ENCODE measurements around the gene SLC22A13. TPM values are rescaled to one million over a fixed set of nuclear protein-coding genes. Genes with fewer than 3 reads are reported as not detected.

Gene SLC22A13
- total and polyA plus RNA-seq, 2 donors (not counting 3 experiments of a cell fraction or from before 2014, with no cell fraction given) = 0.11 to 0.53 TPM

- Histone ChIP-seq H3K9ac (replicated peaks; ENCODE audit: extremely low read depth, insufficient read depth, low read length) (no peak overlapping the region), H3K9me1 (replicated peaks; ENCODE audit: control insufficient read depth, extremely low read depth, insufficient read depth, low read length) (no peaks in the 10 kb centered on the region), H2AFZ (ENCODE audit: low read depth, low read length) (no peak overlapping the region), H3K79me2 (ENCODE audit: control insufficient read depth, insufficient read depth, low read length) (no peaks in the 10 kb centered on the region), H3K4me3 (replicated peaks in 1 of 3; ENCODE audit: insufficient read depth in 1 of 3, low read depth in 1 of 3, low read length in 3 of 3) (no peak overlapping the region), H3K27me3 (ENCODE audit: control insufficient read depth in 2 of 2, insufficient read depth in 2 of 2, low read length in 2 of 2) (peaks cover 0 to 3% of the 10 kb centered on the region in 2 experiments), H3K36me3 (ENCODE audit: control insufficient read depth in 2 of 2, extremely low read depth in 1 of 2, insufficient read depth in 2 of 2, low read length in 2 of 2) (no peaks in the 10 kb centered on the region), H4K20me1 (replicated peaks; ENCODE audit: control insufficient read depth, extremely low read depth, insufficient read depth, low read length) (no peaks in the 10 kb centered on the region), H3K4me1 (ENCODE audit: control insufficient read depth, extremely low read depth, insufficient read depth, low read length) (no peaks in the 10 kb centered on the region), H3K27ac (ENCODE audit: insufficient read depth, low read depth, low read length) (no peak overlapping the region), H3K9me3 (replicated peaks; ENCODE audit: control insufficient read depth, insufficient read depth, low read length) (no peaks in the 10 kb centered on the region), H3K4me2 (ENCODE audit: insufficient read depth, low read length) (no peak overlapping the region)
- ChIA-PET CTCF (interaction anchor here (1.4 kb wide), 1 partner anchor 11 kb away, joined by 4 read pairs; no protein-coding TSS in a partner anchor), POLR2A (no interaction called here)
- DNase-seq (ENCODE audit: low read depth, low spot score) (no peak), FAIRE-seq (no peak)
- intact Hi-C loops (cut with micrococcal nuclease) = no loop called here
- TF ChIP-seq FOS (IDR thresholded peaks at IDR 0.05; ENCODE audit: borderline replicate concordance, insufficient read depth, low read length) (no peak), EZH2 (IDR thresholded peaks at IDR 0.05; ENCODE audit: borderline replicate concordance, low read depth, low read length, severe bottlenecking) (no peak), JUN (IDR thresholded peaks at IDR 0.05; ENCODE audit: borderline replicate concordance, insufficient read depth, insufficient read length, low read depth) (no peak), MYC (IDR thresholded peaks at IDR 0.05; ENCODE audit: low read depth, low read length) (no peak), POLR2A (IDR thresholded peaks at IDR 0.05; ENCODE audit: low read depth, low read length) (no peak)
- TF ChIP-seq, protein P1, sequence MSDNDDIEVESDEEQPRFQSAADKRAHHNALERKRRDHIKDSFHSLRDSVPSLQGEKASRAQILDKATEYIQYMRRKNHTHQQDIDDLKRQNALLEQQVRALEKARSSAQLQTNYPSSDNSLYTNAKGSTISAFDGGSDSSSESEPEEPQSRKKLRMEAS (IDR thresholded peaks at IDR 0.05; ENCODE audit: insufficient read depth, insufficient read length) = no peak
- no TSS peak for BruUV-seq (replicated peaks)
- dilution Hi-C loops (cut with MboI; ENCODE audit: extremely low pct_ligation_motif_present, low sequenced_read_pairs) = no loop called here
Measured at GRCh38 chr3:38308456-38308855, 42.8 kb downstream of the SLC22A13 start.

DNA sequence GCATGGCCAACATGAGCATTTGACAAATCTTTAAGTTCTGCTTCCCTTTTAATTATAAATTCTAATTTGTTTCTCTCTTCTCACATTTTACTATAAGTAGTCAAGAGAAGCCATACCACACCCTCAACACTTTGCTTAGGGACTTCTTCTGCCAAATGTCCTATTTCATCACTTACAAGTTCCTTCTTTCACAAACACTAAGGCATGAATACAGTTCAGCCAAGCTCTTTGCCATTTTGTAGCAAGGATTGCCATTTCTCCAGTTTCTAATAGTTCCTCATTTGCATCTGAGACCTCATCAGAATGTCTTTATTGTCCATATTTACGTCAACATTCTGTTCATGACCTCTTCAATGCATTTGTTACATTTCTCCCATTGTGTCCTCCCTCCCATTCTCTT is 45.9 kb downstream of the SLC22A13 start:
- H3K9me1 ChIP-seq (replicated peaks; ENCODE audit: control insufficient read depth, extremely low read depth, insufficient read depth, low read length) = no peaks in the 10 kb centered on the region
- no peaks in the 10 kb centered on the region for H3K79me2 ChIP-seq (ENCODE audit: control insufficient read depth, insufficient read depth, low read length)
- no peak overlapping the region for H3K4me2 ChIP-seq (ENCODE audit: insufficient read depth, low read length)
- no peaks in the 10 kb centered on the region for H3K9me3 ChIP-seq (replicated peaks; ENCODE audit: control insufficient read depth, insufficient read depth, low read length)
- no peaks in the 10 kb centered on the region for H4K20me1 ChIP-seq (replicated peaks; ENCODE audit: control insufficient read depth, extremely low read depth, insufficient read depth, low read length)
- intact Hi-C loops (cut with micrococcal nuclease) (no loop called here), dilution Hi-C loops (cut with MboI; ENCODE audit: extremely low pct_ligation_motif_present, low sequenced_read_pairs) (no loop called here)
- H2AFZ ChIP-seq (ENCODE audit: low read depth, low read length) = no peak overlapping the region
- H3K27me3 ChIP-seq (ENCODE audit: control insufficient read depth in 2 of 2, insufficient read depth in 2 of 2, low read length in 2 of 2) = no peaks in the 10 kb centered on the region
- TF ChIP-seq JUN (IDR thresholded peaks at IDR 0.05; ENCODE audit: borderline replicate concordance, insufficient read depth, insufficient read length, low read depth) (no peak), POLR2A (IDR thresholded peaks at IDR 0.05; ENCODE audit: low read depth, low read length) (no peak), EZH2 (IDR thresholded peaks at IDR 0.05; ENCODE audit: borderline replicate concordance, low read depth, low read length, severe bottlenecking) (no peak), GATA2 (IDR thresholded peaks at IDR 0.05; ENCODE audit: insufficient read depth, insufficient read length, low read depth, low read length) (no peak), FOS (IDR thresholded peaks at IDR 0.05; ENCODE audit: borderline replicate concordance, insufficient read depth, low read length) (no peak), POLR2AphosphoS5 (IDR thresholded peaks at IDR 0.05; ENCODE audit: insufficient read depth, low read depth, low read length) (no peak), MYC (IDR thresholded peaks at IDR 0.05; ENCODE audit: low read depth, low read length) (no peak)
- TF ChIP-seq, protein P2, sequence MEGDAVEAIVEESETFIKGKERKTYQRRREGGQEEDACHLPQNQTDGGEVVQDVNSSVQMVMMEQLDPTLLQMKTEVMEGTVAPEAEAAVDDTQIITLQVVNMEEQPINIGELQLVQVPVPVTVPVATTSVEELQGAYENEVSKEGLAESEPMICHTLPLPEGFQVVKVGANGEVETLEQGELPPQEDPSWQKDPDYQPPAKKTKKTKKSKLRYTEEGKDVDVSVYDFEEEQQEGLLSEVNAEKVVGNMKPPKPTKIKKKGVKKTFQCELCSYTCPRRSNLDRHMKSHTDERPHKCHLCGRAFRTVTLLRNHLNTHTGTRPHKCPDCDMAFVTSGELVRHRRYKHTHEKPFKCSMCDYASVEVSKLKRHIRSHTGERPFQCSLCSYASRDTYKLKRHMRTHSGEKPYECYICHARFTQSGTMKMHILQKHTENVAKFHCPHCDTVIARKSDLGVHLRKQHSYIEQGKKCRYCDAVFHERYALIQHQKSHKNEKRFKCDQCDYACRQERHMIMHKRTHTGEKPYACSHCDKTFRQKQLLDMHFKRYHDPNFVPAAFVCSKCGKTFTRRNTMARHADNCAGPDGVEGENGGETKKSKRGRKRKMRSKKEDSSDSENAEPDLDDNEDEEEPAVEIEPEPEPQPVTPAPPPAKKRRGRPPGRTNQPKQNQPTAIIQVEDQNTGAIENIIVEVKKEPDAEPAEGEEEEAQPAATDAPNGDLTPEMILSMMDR (IDR thresholded peaks at IDR 0.05; ENCODE audit: extremely low read depth in 1 of 2, insufficient read depth in 1 of 2, low read depth in 1 of 2, low read length in 2 of 2) = no peak
- TF ChIP-seq, protein P1 (IDR thresholded peaks at IDR 0.05; ENCODE audit: insufficient read depth, insufficient read length) = no peak
- H3K36me3 ChIP-seq (ENCODE audit: control insufficient read depth in 2 of 2, extremely low read depth in 1 of 2, insufficient read depth in 2 of 2, low read length in 2 of 2) = no peaks in the 10 kb centered on the region
- H3K4me3 ChIP-seq (replicated peaks in 1 of 3; ENCODE audit: insufficient read depth in 1 of 3, low read depth in 1 of 3, low read length in 3 of 3) = no peak overlapping the region
- ChIA-PET CTCF (interaction anchor here (0.7 kb wide), 1 partner anchor 13 kb away, joined by 3 read pairs; no protein-coding TSS in a partner anchor), POLR2A (no interaction called here)
- H3K27ac ChIP-seq (ENCODE audit: insufficient read depth, low read depth, low read length) = no peak overlapping the region
- FAIRE-seq = no peak
- no peak for DNase-seq (ENCODE audit: low read depth, low spot score)
- no TSS peak for BruUV-seq (replicated peaks)
- no peak overlapping the region for H3K9ac ChIP-seq (replicated peaks; ENCODE audit: extremely low read depth, insufficient read depth, low read length)
- no peaks in the 10 kb centered on the region for H3K4me1 ChIP-seq (ENCODE audit: control insufficient read depth, extremely low read depth, insufficient read depth, low read length)

Data from endothelial cell of umbilical vein (primary cell).